ENCODE results near the gene CEMP1. TPM values are rescaled to one million over a fixed set of nuclear protein-coding genes. Genes with fewer than 3 reads are reported as not detected.

The CEMP1 gene
- total RNA-seq, 1 donor from 2014 or later: not detected

DNA sequence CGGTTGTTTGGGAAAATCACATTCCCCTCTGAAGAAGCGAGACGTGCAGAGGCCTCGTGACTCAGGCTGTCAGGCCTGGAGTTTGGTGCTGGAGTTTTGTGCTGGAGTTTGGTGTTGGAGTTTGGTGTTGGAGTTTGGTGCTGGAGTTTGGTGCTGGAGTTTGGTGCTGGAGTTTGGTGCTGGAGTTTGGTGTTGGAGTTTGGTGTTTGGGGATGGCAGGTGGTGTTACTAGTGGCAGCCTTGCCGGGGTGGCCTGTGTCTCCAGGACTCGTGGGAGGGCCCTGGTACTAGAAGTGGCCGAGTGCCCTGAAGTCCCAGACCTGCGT lies 43.7 kb downstream of the CEMP1 start:
- Histone ChIP-seq H3K27ac (no peak overlapping the region), H3K9me3 (no peaks in the 10 kb centered on the region), H3K36me3 (no peaks in the 10 kb centered on the region), H3K4me3 (no peak overlapping the region), H3K27me3 (no peaks in the 10 kb centered on the region), H3K4me1 (peaks cover 7 to 15% of the 10 kb centered on the region in 2 donors)
- no peak for DNase-seq (ENCODE audit: low spot score in 2 of 2)
- intact Hi-C loops (cut with DNase I): no loop called here
- TF ChIP-seq, protein P1, sequence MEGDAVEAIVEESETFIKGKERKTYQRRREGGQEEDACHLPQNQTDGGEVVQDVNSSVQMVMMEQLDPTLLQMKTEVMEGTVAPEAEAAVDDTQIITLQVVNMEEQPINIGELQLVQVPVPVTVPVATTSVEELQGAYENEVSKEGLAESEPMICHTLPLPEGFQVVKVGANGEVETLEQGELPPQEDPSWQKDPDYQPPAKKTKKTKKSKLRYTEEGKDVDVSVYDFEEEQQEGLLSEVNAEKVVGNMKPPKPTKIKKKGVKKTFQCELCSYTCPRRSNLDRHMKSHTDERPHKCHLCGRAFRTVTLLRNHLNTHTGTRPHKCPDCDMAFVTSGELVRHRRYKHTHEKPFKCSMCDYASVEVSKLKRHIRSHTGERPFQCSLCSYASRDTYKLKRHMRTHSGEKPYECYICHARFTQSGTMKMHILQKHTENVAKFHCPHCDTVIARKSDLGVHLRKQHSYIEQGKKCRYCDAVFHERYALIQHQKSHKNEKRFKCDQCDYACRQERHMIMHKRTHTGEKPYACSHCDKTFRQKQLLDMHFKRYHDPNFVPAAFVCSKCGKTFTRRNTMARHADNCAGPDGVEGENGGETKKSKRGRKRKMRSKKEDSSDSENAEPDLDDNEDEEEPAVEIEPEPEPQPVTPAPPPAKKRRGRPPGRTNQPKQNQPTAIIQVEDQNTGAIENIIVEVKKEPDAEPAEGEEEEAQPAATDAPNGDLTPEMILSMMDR (IDR thresholded peaks at IDR 0.05): no peak

DNA sequence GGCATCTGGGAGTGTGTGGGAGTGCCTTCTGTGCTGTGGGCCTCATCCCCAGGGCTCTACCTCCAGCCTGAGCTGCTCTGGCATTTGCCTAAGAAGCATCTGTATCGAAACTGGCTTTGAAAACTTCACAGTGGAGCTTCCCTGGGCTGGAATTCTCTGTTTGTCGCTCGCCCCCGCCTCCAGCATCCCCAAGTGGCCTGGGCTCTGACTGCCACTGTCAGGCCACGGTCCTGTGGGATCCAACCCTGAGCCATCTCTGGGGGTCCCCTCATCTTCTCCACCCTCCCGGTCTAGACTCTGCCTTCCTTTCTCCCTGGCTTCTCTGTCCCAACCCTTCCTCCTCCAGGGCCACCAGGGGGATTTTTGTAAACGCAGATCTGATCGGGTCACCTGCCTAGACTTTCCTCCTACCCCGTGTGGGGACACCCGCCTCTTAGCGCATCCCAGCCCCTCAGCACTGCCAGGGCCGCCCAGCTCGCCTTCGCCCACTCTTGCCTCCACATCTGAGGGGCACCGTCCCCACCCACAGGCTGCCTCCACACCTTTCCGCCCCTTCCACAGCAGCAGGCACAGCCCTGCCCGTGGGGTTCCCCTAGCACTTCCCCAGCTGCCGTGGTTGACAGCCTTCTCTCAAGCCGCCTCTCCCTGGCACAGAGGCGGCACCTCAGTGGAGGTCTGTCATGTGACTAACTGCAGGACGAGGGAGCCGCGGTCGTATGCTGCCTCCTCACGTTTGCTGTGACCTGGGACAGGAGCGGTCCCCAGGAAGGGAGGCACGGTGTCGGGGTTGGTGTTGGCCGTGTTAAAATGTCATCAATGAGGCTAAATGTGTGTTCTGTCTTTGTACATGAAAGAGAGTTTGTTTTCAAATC lies 44.3 kb downstream of the CEMP1 start:
- Histone ChIP-seq H3K36me3 (no peaks in the 10 kb centered on the region), H3K4me3 (no peak overlapping the region), H3K4me1 (peaks cover 8 to 17% of the 10 kb centered on the region in 2 donors), H3K27ac (no peak overlapping the region), H3K9me3 (no peaks in the 10 kb centered on the region), H3K27me3 (no peaks in the 10 kb centered on the region)
- no peak for DNase-seq (ENCODE audit: low spot score in 2 of 2)
- TF ChIP-seq, protein P1 (IDR thresholded peaks at IDR 0.05): no peak
- intact Hi-C loops (cut with DNase I): no loop called here

DNA sequence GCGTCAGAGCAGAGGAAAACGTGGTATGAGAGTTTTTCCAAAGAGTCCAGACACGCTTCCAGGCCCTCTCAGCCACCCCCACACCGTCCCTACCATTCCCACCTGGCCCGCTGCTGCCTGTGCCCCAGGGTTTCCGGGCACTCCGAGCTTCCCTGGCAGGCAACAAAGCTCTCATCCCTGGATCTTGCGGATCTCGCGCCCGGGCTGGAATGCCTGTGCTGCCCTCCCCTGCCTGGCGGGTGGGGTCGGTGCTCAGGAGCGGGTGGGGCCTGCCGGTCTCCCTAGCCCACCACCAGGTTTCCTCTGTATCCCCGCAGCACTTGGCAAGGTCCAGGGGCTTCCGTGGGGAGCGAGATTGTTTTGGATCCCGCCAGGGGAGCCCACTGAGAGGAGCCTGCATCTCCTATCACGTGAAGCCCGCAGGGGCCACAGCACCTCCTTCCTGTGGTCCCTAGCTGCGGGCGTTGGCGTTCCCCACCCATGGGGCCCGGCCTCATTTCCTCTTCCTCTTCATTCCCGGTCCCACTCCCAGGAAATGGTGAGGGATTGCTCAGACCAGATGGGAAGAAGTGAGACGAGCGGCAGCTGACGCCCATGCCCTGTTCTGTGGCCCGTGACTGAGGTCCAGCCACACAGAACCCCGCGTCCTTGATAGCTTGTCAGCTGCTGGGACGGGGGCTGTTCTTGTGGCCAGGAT lies 45.2 kb downstream of the CEMP1 start:
- Histone ChIP-seq H3K4me3 (no peak overlapping the region), H3K4me1 (peaks cover 8 to 17% of the 10 kb centered on the region in 2 donors), H3K9me3 (no peaks in the 10 kb centered on the region), H3K27ac (no peak overlapping the region), H3K27me3 (no peaks in the 10 kb centered on the region), H3K36me3 (no peaks in the 10 kb centered on the region)
- no peak for DNase-seq (ENCODE audit: low spot score in 2 of 2)
- TF ChIP-seq, protein P1 (IDR thresholded peaks at IDR 0.05): no peak
- intact Hi-C loops (cut with DNase I): no loop called here

DNA sequence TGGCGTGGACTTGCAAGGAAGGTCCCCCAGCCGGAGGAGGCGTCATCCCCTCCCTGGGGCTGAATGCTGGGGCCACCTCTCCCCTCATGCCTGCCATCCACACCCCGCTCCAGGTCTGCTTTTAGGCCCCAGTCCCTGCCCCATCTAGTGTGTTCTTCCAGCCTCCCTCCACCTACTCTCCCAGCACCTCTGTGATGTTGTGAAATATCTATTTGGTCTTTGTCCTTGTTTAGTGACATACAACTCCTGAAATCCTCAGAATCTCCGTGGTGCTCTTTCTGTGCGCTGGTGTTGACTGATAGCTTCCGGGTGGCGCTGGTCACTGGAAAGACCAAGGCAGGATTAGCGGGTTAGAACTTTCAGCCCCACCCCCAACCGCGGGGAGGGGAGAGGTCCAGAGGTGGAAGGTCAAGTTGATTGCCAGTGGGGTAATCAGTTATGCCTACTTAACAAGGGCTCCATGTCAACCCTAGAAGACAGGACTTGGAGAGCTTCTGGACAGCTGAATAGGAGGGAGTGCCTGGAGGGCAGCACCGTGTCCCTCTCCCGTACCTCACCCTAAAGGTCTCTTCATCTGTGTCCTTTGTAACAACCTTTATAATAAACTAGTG lies 46.2 kb downstream of the CEMP1 start:
- intact Hi-C loops (cut with DNase I): no loop called here
- TF ChIP-seq, protein P1 (IDR thresholded peaks at IDR 0.05): no peak

DNA sequence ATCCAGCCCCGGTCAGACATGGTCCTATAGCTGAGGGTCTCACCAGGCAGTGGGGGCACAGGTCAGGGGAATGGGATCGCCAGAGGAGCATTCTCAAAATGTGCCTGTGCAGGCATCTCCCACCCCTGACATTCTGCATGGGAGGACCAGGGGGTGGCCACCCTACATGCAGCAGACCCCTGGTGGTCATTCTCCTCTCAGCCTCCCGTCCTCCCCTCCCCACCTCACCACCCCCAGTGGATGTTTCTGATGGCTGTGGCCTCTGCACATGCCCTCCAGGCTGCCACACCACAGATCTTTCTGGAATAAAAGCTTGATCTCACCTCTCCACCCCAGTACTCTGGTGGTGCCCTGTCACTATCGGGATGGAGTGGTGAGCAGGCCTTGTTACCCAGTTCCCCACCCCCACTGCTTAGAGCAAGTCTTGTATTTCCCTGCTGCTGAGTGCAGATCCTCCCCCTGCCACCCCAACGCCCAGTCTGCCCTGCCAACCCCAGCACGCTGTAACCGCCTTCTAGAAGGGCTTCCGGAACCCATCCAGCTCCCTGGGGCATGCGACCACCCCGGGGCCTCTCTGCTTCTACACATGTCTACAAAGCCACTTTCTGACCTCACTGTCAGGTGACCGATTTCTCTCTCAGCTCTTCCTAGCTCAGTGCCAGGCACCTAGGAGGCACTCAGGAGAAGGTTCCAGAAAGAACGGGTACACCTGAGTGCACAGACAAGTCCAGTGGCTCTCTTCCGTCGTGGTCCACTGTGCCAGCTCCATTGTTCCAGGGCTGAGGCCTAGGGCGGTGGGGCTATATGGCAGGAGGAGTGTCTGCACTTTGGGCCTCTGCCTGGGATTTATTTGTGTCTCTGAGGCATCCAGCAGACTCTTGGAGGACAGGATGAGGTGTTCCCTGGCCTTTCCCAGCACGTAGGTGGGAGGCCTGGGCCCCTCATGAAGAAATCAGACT lies 47.0 kb downstream of the CEMP1 start:
- Histone ChIP-seq H3K27ac (no peak overlapping the region), H3K4me3 (no peak overlapping the region), H3K27me3 (no peaks in the 10 kb centered on the region), H3K36me3 (no peaks in the 10 kb centered on the region), H3K4me1 (peaks cover 8 to 17% of the 10 kb centered on the region in 2 donors), H3K9me3 (no peaks in the 10 kb centered on the region)
- TF ChIP-seq, protein P1 (IDR thresholded peaks at IDR 0.05): no peak
- no peak for DNase-seq (ENCODE audit: low spot score in 2 of 2)
- intact Hi-C loops (cut with DNase I): no loop called here

More for the DNA sequence above, 46.2 kb downstream of the CEMP1 start:
- Histone ChIP-seq H3K4me1 (peaks cover 8 to 17% of the 10 kb centered on the region in 2 donors), H3K27ac (no peak overlapping the region), H3K4me3 (no peak overlapping the region), H3K36me3 (no peaks in the 10 kb centered on the region), H3K9me3 (no peaks in the 10 kb centered on the region), H3K27me3 (no peaks in the 10 kb centered on the region)
- DNase-seq (ENCODE audit: low spot score in 2 of 2): no peak

Data from ascending aorta (tissue), 2 donors.